Neural cell (in vitro differentiated cells): ENCODE data around the gene TMPRSS6.

Experiments
- CTCF ChIP-seq: fragments of 450-650 bp; IDR thresholded peaks from 2 replicates; pipeline ENCODE4 v1.5.1; 2014; ENCODE audit warnings: antibody characterized with exemption, mild to moderate bottlenecking, moderate library complexity; ENCODE audit not compliant: poor library complexity, severe bottlenecking
- EZH2 ChIP-seq: fragments of 200-600, 300-800 bp; shearing (Covaris generic), sonication (generic); IDR thresholded peaks from 2 replicates; pipeline ENCODE4 v1.6.1; 2014; ENCODE audit warnings: antibody characterized with exemption, low read length, borderline replicate concordance, mild to moderate bottlenecking; ENCODE audit not compliant: insufficient read depth, poor library complexity, severe bottlenecking
- POLR2AphosphoS5 ChIP-seq: IDR thresholded peaks from 2 replicates; pipeline ENCODE4 v1.6.1; 2012
- RAD21 ChIP-seq: fragments of 450-650 bp; conservative IDR thresholded peaks from 2 replicates; pipeline ENCODE4 v1.6.1; 2014; ENCODE audit warnings: antibody characterized with exemption, mild to moderate bottlenecking, moderate library complexity
- REST ChIP-seq: IDR thresholded peaks from 2 replicates; pipeline ENCODE4 v1.6.1; 2012; ENCODE audit warnings: borderline replicate concordance

GRCh38 chr22:37053310-37054055, 56.0 kb downstream of the TMPRSS6 start:
- TF ChIP-seq CTCF (no peak), POLR2AphosphoS5 (no peak), EZH2 (no peak), RAD21 (no peak), REST (no peak)
